H1 (cell line): ENCODE results near the gene PFDN4. TPM values are rescaled to one million over a fixed set of nuclear protein-coding genes. Genes with fewer than 3 reads are reported as not detected.

Experiments
- CTCF ChIA-PET: fragments of 300-600 bp; sonication (Branson Sonifier 250); formaldehyde crosslinking; loops from one replicate; lab custom pipeline; 2021; ENCODE audit not compliant: partially characterized antibody; lab: Charles Lee
- POLR2A ChIA-PET: fragments of 300-600 bp; sonication (Branson Sonifier 250); formaldehyde crosslinking; loops from one replicate; lab custom pipeline; 2021; ENCODE audit warnings: inconsistent platforms; ENCODE audit not compliant: partially characterized antibody; lab: Charles Lee
- DNase-seq, 2 experiments: peaks; one replicate each; pipeline versions ENCODE4 v3.0.0 to v3.0.0-alpha.2; 2010 to 2022; ENCODE audit warnings: low spot score in 2 of 2, low read depth in 1 of 2, mixed read lengths in 1 of 2
- FAIRE-seq: peaks from 2 replicates; lab custom pipeline; 2011; peaks lifted over from hg19 to GRCh38; lab: Jason Lieb, UNC
- H2AFZ ChIP-seq: 2 replicates; pipeline ENCODE4 v1.8.1; 2012; ENCODE audit warnings: low read length, inconsistent platforms
- H2AK5ac ChIP-seq: 2 replicates; pipeline ENCODE4 v1.6.1; 2013; ENCODE audit warnings: low read depth, low read length
- H2BK120ac ChIP-seq: replicated peaks from 2 replicates; pipeline ENCODE3; 2013; ENCODE audit warnings: low read depth, low read length, inconsistent platforms
- H2BK12ac ChIP-seq: 2 replicates; pipeline ENCODE4 v1.6.1; 2013; ENCODE audit warnings: low read depth, low read length
- H2BK15ac ChIP-seq: 2 replicates; pipeline ENCODE4 v1.6.1; 2013; ENCODE audit warnings: low read length
- H2BK20ac ChIP-seq: 2 replicates; pipeline ENCODE4 v1.6.1; 2013; ENCODE audit warnings: low read length
- H2BK5ac ChIP-seq: 2 replicates; pipeline ENCODE4 v1.6.1; 2013; ENCODE audit warnings: low read depth, low read length
- H3K14ac ChIP-seq: 2 replicates; pipeline ENCODE4 v1.6.1; 2013; ENCODE audit warnings: inconsistent platforms; ENCODE audit not compliant: insufficient read length
- H3K18ac ChIP-seq: 2 replicates; pipeline ENCODE4 v1.6.1; 2013; ENCODE audit warnings: low read length; ENCODE audit errors: extremely low read depth
- H3K23ac ChIP-seq: 2 replicates; pipeline ENCODE4 v1.6.1; 2013; ENCODE audit warnings: inconsistent platforms; ENCODE audit not compliant: insufficient read length
- H3K23me2 ChIP-seq: 2 replicates; pipeline ENCODE4 v1.6.1; 2013; ENCODE audit warnings: low read depth, low read length
- H3K27ac ChIP-seq: 2 replicates; pipeline ENCODE4 v1.6.1; 2011; ENCODE audit warnings: low read depth, low read length, inconsistent platforms
- H3K27me3 ChIP-seq, 4 experiments: replicated peaks in 1 of 4; 1 replicate in 1 of 4; 2 replicates in 3 of 4; pipeline versions ENCODE4 v1.6.1 to v1.8.1; 2011 to 2013; ENCODE audit warnings: low read length in 3 of 4, mild to moderate bottlenecking in 3 of 4, inconsistent platforms in 2 of 4, mixed read lengths in 2 of 4, moderate library complexity in 1 of 4; ENCODE audit not compliant: control insufficient read depth in 3 of 4, insufficient read depth in 3 of 4; ENCODE audit errors: extremely low read depth in 1 of 4
- H3K36me3 ChIP-seq, 4 experiments: 2 replicates each; pipeline versions ENCODE4 v1.6.1 to v1.8.1; 2011 to 2013; ENCODE audit warnings: mild to moderate bottlenecking in 4 of 4, low read length in 3 of 4, moderate library complexity in 2 of 4, control low read depth in 1 of 4, inconsistent platforms in 1 of 4; ENCODE audit not compliant: insufficient read depth in 4 of 4, control insufficient read depth in 2 of 4
- H3K4ac ChIP-seq: replicated peaks from 2 replicates; pipeline ENCODE3; 2013; ENCODE audit warnings: low read length, low read depth, mixed read lengths, inconsistent platforms; ENCODE audit not compliant: insufficient read length
- H3K4me1 ChIP-seq, 4 experiments: replicated peaks in 1 of 4; 1 replicate in 1 of 4; 2 replicates in 3 of 4; pipeline versions ENCODE4 v1.6.1 to v1.8.1; 2011 to 2013; ENCODE audit warnings: low read length in 3 of 4, inconsistent platforms in 2 of 4, mixed read lengths in 1 of 4; ENCODE audit not compliant: insufficient read depth in 4 of 4, control insufficient read depth in 3 of 4
- H3K4me2 ChIP-seq, 2 experiments: 2 replicates each; pipeline versions ENCODE4 v1.6.1 to v1.8.1; 2011 to 2013; ENCODE audit warnings: low read depth in 2 of 2, low read length in 2 of 2, control low read depth in 1 of 2, inconsistent platforms in 1 of 2, mild to moderate bottlenecking in 1 of 2; ENCODE audit not compliant: insufficient read depth in 1 of 2
- H3K4me3 ChIP-seq, 4 experiments: fragments of 200-600, 300-600 bp in 1 of 4; sonication (generic), shearing (Covaris generic), sonication (Bioruptor Twin) in 1 of 4; 2 replicates each; pipeline versions ENCODE4 v1.5.1 to v1.8.1; 2011 to 2016; ENCODE audit warnings: low read length in 4 of 4, low read depth in 3 of 4, control low read depth in 2 of 4, inconsistent platforms in 2 of 4, mild to moderate bottlenecking in 2 of 4, mixed read lengths in 1 of 4, moderate library complexity in 1 of 4; ENCODE audit not compliant: insufficient read depth in 2 of 4; ENCODE audit errors: extremely low read depth in 1 of 4
- H3K56ac ChIP-seq: replicated peaks from 2 replicates; pipeline ENCODE3; 2013; ENCODE audit warnings: low read depth, mild to moderate bottlenecking, mixed read lengths, low read length, inconsistent platforms; ENCODE audit not compliant: insufficient read length
- H3K79me1 ChIP-seq: 2 replicates; pipeline ENCODE4 v1.6.1; 2013; ENCODE audit warnings: low read depth, low read length, control low read depth
- H3K79me2 ChIP-seq, 2 experiments: 2 replicates each; pipeline versions ENCODE4 v1.6.1 to v1.8.1; 2012 to 2013; ENCODE audit warnings: low read length in 2 of 2, mild to moderate bottlenecking in 2 of 2, inconsistent platforms in 1 of 2; ENCODE audit not compliant: insufficient read depth in 2 of 2, control insufficient read depth in 1 of 2
- H3K9ac ChIP-seq, 4 experiments: replicated peaks in 1 of 4; 1 replicate in 1 of 4; 2 replicates in 3 of 4; pipeline versions ENCODE4 v1.6.1 to v1.8.1; 2011 to 2013; ENCODE audit warnings: low read depth in 3 of 4, low read length in 3 of 4, control low read depth in 2 of 4, mild to moderate bottlenecking in 2 of 4, moderate library complexity in 2 of 4, inconsistent platforms in 1 of 4; ENCODE audit errors: extremely low read depth in 1 of 4
- H3K9me3 ChIP-seq, 2 experiments: 2 replicates each; pipeline versions ENCODE4 v1.6.1 to v1.8.1; 2012 to 2013; ENCODE audit warnings: mild to moderate bottlenecking in 2 of 2, moderate library complexity in 2 of 2, control low read depth in 1 of 2, inconsistent platforms in 1 of 2, low read depth in 1 of 2, low read length in 1 of 2, mixed read lengths in 1 of 2; ENCODE audit not compliant: insufficient read depth in 2 of 2
- H4K20me1 ChIP-seq, 2 experiments: replicated peaks in 1 of 2; 2 replicates each; pipeline versions ENCODE3 to v1.8.1; 2011 to 2013; ENCODE audit warnings: inconsistent platforms in 2 of 2, low read length in 2 of 2, mild to moderate bottlenecking in 1 of 2; ENCODE audit not compliant: insufficient read depth in 2 of 2, control insufficient read depth in 1 of 2
- H4K5ac ChIP-seq: 2 replicates; pipeline ENCODE4 v1.6.1; 2013; ENCODE audit warnings: low read length, low read depth, mixed read lengths, inconsistent platforms; ENCODE audit not compliant: insufficient read length
- H4K8ac ChIP-seq: 2 replicates; pipeline ENCODE4 v1.8.0; 2013; ENCODE audit warnings: mild to moderate bottlenecking, moderate library complexity, low read length, inconsistent platforms; ENCODE audit not compliant: insufficient read depth; ENCODE audit errors: extremely low read depth
- H4K91ac ChIP-seq: replicated peaks from 2 replicates; pipeline ENCODE3; 2013; ENCODE audit warnings: low read length, mixed read lengths, inconsistent platforms; ENCODE audit not compliant: insufficient read length
- ASH2L ChIP-seq: fragments of 200-600, 300-600 bp; sonication (generic); IDR thresholded peaks from one replicate; pipeline ENCODE4 v1.7.1; 2017; ENCODE audit warnings: low read length
- CREB1 ChIP-seq: IDR thresholded peaks from 2 replicates; pipeline ENCODE4 v1.6.1; 2012; ENCODE audit warnings: inconsistent platforms
- CTBP2 ChIP-seq: IDR thresholded peaks from 2 replicates; pipeline ENCODE4 v1.7.0; 2011; ENCODE audit warnings: borderline replicate concordance, mild to moderate bottlenecking, moderate library complexity, mixed read lengths, low read length; ENCODE audit not compliant: insufficient read depth, insufficient read length
- EP300 ChIP-seq, 2 experiments: IDR thresholded peaks; 1 replicate in 1 of 2; 2 replicates in 1 of 2; pipeline ENCODE4 v1.6.1; 2011 to 2012; ENCODE audit warnings: low read depth in 2 of 2, low read length in 2 of 2, mild to moderate bottlenecking in 2 of 2, borderline replicate concordance in 1 of 2, inconsistent platforms in 1 of 2, moderate library complexity in 1 of 2
- GABPA ChIP-seq: IDR thresholded peaks from 2 replicates; pipeline ENCODE4 v1.6.1; 2011; ENCODE audit warnings: mild to moderate bottlenecking, low read length, moderate library complexity, borderline replicate concordance; ENCODE audit not compliant: insufficient read depth
- JUN ChIP-seq: IDR thresholded peaks from 2 replicates; pipeline ENCODE4 v1.6.1; 2011; ENCODE audit warnings: low read depth, mild to moderate bottlenecking, improper control_type of control experiment, low read length
- RAD21 ChIP-seq, 2 experiments: IDR thresholded peaks in 1 of 2; conservative IDR thresholded peaks in 1 of 2; 2 replicates each; pipeline ENCODE4 v1.6.1; 2011; ENCODE audit warnings: low read depth in 2 of 2, low read length in 2 of 2, improper control_type of control experiment in 1 of 2, inconsistent platforms in 1 of 2, mild to moderate bottlenecking in 1 of 2, moderate library complexity in 1 of 2
- SIN3A ChIP-seq, 2 experiments: IDR thresholded peaks in 1 of 2; conservative IDR thresholded peaks in 1 of 2; 2 replicates each; pipeline ENCODE4 v1.6.1; 2011 to 2012; ENCODE audit warnings: low read length in 2 of 2, improper control_type of control experiment in 1 of 2, low read depth in 1 of 2, mild to moderate bottlenecking in 1 of 2
- SP1 ChIP-seq: IDR thresholded peaks from 2 replicates; pipeline ENCODE4 v1.6.1; 2011; ENCODE audit warnings: low read depth, low read length
- SRF ChIP-seq: IDR thresholded peaks from 2 replicates; pipeline ENCODE4 v1.6.1; 2011; ENCODE audit warnings: mild to moderate bottlenecking, low read depth, low read length, moderate library complexity
- SUZ12 ChIP-seq: fragments of 200-600 bp; sonication (generic); IDR thresholded peaks from 2 replicates; pipeline ENCODE4 v1.6.1; 2012; ENCODE audit warnings: mild to moderate bottlenecking, inconsistent platforms, low read length, moderate library complexity, mixed read lengths
- TCF12 ChIP-seq: IDR thresholded peaks from 2 replicates; pipeline ENCODE4 v1.6.1; 2011; ENCODE audit warnings: low read depth, mild to moderate bottlenecking, low read length
- polyA plus RNA-seq, 7 experiments: library from polyadenylated mRNA; depleted of rRNA in 3 of 7; stranded (reverse) in 5 of 7; unstranded in 2 of 7; fragments of >200 nt in 5 of 7; fragments of 200-250 nt in 2 of 7; gene quantifications; 1 replicate in 5 of 7; 2 replicates in 1 of 7; 4 replicates in 1 of 7; pipeline versions ENCODE4 v1.2.1 to v1.2.3, GENCODE V29; 2011 to 2013; ENCODE audit warnings: missing spikeins in 2 of 7, mixed read lengths in 2 of 7
- total RNA-seq: library from RNA; stranded (reverse); fragmentation: NEBNext Ultra II Directional; extraction: Animal tissue kit (Norgen Biotek cat#: 25700); gene quantifications from 2 replicates; pipeline ENCODE4 v1.2.1, GENCODE V29; 2021
- TF ChIP-seq, protein P1 (sequence below): IDR thresholded peaks from 2 replicates; pipeline ENCODE4 v1.6.1; 2012; ENCODE audit warnings: inconsistent platforms
- TF ChIP-seq, protein P2 (sequence below): IDR thresholded peaks from 2 replicates; pipeline ENCODE4 v1.6.1; 2011; ENCODE audit warnings: low read length, improper control_type of control experiment

PFDN4 gene
- total and polyA plus RNA-seq, 2 of the 8 experiments (the other 6 are each of a cell fraction or from before 2014, with no cell fraction given), result 41.9 to 96.8 TPM

DNA sequence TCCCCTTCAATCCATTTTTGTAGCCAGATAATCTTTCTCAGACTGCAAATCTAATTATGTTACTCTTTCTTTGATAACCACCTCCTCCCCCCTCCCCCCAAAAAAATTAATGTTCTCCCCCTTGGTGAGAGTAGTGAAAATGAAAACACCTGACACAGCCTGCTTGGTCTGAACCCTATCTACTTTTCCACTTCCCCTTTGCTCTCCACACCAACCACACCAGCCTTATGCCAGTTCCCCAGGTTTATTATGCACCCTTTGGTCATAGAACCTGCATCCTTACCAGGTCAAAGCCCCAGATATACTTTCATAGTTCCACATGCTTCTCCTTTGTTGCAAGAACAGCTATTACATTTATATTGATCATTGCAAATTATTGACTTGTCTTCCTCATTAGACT is 19.4 kb downstream of the PFDN4 start:
- Histone ChIP-seq H2BK20ac (no peak overlapping the region), H3K14ac (no peak overlapping the region), H3K4me1 (peaks cover 0 to 9% (median 5%) of the 10 kb centered on the region in 4 experiments; a peak in 5 of 7 replicates), H3K79me1 (no peaks in the 10 kb centered on the region), H3K4ac (no peak overlapping the region), H3K79me2 (no peaks in the 10 kb centered on the region), H4K91ac (no peak overlapping the region), H3K4me3 (no peak overlapping the region), H4K20me1 (no peaks in the 10 kb centered on the region), H3K9ac (no peak overlapping the region), H3K23me2 (no peaks in the 10 kb centered on the region; the same call in 1 of the 2 replicates), H3K27ac (no peak overlapping the region), H3K18ac (no peak overlapping the region), H3K56ac (no peak overlapping the region), H2AFZ (no peak overlapping the region), H3K36me3 (no peaks in the 10 kb centered on the region), H2BK5ac (no peak overlapping the region), H4K8ac (no peak overlapping the region), H4K5ac (no peak overlapping the region), H3K9me3 (peaks cover 0 to 1% of the 10 kb centered on the region in 2 experiments; a peak in 1 of 4 replicates), H2AK5ac (no peak overlapping the region), H3K27me3 (no peaks in the 10 kb centered on the region), H2BK15ac (no peak overlapping the region), H3K23ac (no peak overlapping the region), H2BK12ac (no peak overlapping the region), H2BK120ac (no peak overlapping the region), H3K4me2 (no peak overlapping the region)
- POLR2A ChIA-PET, result no interaction called here
- FAIRE-seq (no peak), DNase-seq (no peak)
- CTCF ChIA-PET, result no interaction called here
- TF ChIP-seq, protein P1, sequence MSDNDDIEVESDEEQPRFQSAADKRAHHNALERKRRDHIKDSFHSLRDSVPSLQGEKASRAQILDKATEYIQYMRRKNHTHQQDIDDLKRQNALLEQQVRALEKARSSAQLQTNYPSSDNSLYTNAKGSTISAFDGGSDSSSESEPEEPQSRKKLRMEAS, result no peak
- TF ChIP-seq SRF (no peak), ASH2L (no peak), SIN3A (conservative IDR thresholded peaks at IDR 0.05 in 1 of 2, IDR thresholded peaks at IDR 0.05 in 1 of 2; ENCODE audit: low read depth in 1 of 2, low read length in 2 of 2) (no peak), GABPA (no peak), JUN (no peak), SP1 (no peak), RAD21 (IDR thresholded peaks at IDR 0.05 in 1 of 2, conservative IDR thresholded peaks at IDR 0.05 in 1 of 2; ENCODE audit: low read depth in 2 of 2, low read length in 2 of 2) (no peak), TCF12 (no peak), CREB1 (no peak), SUZ12 (no peak), EP300 (IDR thresholded peaks at IDR 0.05; ENCODE audit: borderline replicate concordance in 1 of 2, low read depth in 2 of 2, low read length in 2 of 2) (no peak), CTBP2 (no peak)
- TF ChIP-seq, protein P2, sequence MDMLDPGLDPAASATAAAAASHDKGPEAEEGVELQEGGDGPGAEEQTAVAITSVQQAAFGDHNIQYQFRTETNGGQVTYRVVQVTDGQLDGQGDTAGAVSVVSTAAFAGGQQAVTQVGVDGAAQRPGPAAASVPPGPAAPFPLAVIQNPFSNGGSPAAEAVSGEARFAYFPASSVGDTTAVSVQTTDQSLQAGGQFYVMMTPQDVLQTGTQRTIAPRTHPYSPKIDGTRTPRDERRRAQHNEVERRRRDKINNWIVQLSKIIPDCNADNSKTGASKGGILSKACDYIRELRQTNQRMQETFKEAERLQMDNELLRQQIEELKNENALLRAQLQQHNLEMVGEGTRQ, result no peak
